Stimulated activated CD4-positive, alpha-beta T cell treated with anti-CD3 and anti-CD28 coated beads, Interleukin-12 subunit alpha, Interleukin-12 subunit beta, amount 100 ng/mL, for 4 hours (primary cell): ENCODE measurements around the gene MYH10.

Experiments used
- DNase-seq: peaks from one replicate; pipeline ENCODE4 v3.0.0-alpha.2; 2020

MYH10 gene

GRCh38 chr17:8468127-8468526 lies 162.4 kb downstream of the MYH10 start:
- no peak for DNase-seq

GRCh38 chr17:8467527-8467926 lies 163.0 kb downstream of the MYH10 start:
- no peak for DNase-seq

DNA sequence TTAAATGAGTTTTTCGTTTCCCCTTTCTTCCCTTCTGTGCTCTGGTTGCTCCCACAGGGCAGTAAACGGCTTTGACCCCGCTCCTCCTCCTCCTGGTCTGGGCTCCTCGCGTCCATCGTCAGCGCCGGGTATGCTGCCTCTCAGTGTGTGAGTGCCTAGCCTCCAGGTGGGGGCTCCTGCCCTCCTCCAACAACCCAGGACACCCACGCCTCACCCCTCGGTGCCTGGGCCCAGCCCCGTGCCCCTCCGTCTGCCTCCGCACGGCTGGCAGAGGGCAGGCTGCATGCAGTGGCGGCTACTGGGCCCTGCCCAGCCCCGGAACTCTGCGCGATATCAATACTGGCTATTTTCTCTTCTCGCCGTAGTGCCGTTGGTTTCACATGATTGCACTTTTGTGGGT lies 163.7 kb downstream of the MYH10 start:
- no peak for DNase-seq

DNA sequence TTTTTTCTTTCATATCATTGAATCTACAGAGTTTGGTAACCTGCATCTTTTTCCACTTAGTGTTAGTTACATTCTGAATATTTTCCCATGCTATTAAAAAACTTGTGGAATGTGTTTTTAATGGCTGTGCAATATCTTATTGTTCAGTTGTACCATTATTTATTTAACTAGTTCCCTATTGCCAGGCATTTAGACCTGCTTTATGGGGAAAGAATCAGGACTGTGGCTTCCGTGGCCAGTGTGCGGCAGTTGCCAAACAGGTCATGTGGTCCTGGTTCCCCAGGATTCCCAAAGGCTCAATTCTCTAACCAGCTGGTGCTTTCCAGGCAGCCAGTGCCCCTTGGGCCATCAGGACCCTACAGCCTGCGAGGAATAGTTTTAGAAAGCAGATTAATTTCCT lies 164.1 kb downstream of the MYH10 start:
- no peak for DNase-seq

- no peak for DNase-seq
Measured at GRCh38 chr17:8465759-8466158, 164.8 kb downstream of the MYH10 start.

GRCh38 chr17:8465356-8465755 lies 165.2 kb downstream of the MYH10 start:
- no peak for DNase-seq

GRCh38 chr17:8464941-8465340 lies 165.6 kb downstream of the MYH10 start:
- DNase-seq = no peak

DNA sequence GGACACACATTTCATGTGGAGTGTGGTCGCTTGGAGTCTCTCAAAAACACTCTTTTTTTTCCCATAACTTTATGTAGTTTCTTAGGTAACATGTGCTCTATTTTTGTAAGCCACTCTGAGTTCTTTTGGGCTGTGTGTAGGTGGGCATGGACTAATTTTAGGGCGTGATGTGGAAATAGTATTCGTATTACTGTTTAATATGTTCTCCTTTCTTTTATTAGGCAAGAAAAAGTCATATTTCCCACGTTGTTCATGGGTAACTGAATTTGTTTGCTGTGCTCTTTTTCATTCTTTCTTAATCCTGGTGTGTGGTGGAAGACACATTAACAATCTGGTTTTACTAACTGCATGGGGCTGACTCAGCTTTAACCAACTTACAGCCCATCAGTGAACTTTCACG lies 167.4 kb downstream of the MYH10 start:
- DNase-seq = no peak

GRCh38 chr17:8462564-8462963 lies 168.0 kb downstream of the MYH10 start:
- DNase-seq = no peak

GRCh38 chr17:8459831-8460230 lies 170.7 kb downstream of the MYH10 start:
- DNase-seq = no peak

- DNase-seq = no peak
Measured at GRCh38 chr17:8459107-8459506, 171.4 kb downstream of the MYH10 start.

DNA sequence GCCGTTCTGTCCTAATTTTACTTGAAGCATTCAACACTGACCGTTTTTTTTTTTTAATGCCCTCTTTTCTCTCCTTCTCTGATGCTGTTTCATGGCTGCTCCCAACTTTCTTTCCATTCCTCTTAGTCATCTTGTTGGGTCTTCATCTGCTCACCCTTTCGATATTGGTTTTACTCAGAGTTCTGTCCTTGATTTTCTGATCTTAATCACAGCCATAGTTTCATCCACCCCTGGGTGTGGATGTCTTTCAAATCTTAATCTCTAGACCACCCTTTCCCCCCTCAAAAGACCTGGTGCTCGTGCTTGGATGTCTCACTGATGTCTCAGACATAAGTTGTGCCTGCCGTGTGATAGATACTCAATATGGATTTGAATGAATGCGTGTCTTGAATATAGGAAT lies 172.4 kb downstream of the MYH10 start:
- no peak for DNase-seq

DNA sequence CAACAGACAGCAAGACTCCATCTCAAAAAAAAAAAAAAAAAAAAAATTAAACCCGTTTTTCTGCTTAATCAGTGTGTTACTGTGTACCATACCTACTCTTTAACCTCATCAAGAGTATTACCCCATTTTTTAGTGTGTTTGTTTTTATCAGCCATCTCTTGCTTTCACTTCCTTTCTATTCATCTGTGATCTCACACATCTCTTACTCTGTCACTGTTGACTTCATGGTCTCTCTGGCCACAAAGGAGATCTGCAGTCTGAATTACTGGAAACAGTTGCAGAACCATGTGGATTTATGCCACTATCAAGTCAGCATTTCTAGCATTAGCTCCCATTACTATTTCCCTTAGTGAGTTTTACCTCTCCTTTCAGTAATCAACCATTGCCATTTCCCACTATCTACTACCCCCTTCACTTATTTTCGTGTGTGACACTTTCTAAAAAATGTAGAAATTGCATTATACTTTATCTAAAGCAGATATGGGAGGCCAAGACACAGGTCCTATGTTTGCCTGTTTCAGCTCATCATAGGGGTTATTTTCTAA lies 174.8 kb downstream of the MYH10 start:
- DNase-seq = no peak

DNA sequence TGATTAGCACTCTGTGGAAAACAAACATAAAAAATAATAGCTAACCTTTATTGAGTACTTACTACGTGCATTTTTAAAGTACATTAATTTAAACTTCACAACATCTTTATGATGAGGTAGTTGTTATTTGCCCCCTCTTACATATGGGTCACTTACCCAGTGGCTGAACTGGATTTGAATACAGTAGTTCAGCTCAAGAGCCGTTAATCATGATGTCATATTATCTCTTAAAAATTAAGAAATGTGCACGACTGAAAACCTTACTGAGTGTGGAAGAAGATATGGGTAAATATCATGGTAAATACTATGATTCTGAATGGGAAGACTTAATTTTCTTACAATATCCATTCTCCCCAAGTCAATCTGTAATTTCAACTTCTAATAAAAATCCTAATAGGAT lies 177.2 kb downstream of the MYH10 start:
- DNase-seq = no peak

DNA sequence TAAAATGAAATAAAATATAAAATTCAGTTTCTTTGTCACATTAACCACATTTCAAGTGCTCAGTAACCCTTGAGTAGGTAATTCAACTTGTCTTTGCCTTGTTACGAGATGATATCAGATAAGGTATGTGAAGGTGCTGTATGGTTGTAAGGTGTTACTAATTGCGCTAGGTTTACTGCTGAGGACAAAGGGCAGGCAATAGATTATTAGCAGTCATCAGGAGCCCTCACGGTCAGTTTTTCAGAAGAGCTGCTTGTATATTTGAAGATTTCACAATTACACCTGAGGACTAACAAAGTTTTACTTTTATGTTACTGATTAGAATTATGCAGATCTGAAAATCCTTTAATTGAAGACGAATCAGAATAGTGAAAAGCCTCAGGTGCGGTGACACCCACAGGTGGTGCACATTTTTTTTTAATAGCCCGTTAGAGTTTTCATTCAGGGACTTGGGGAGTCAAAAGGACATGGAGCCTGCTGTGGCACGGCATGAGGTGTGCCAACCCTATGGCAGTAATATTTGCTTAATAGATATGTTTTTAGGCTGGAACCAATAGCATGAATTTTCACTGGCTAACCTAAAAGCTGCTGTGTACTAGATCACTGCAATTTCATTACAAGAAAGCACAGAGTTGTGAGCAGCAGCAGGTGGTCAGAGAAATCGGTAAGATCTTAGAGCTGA lies 178.5 kb downstream of the MYH10 start:
- no peak for DNase-seq

- no peak for DNase-seq
Measured at GRCh38 chr17:8448310-8448709, 182.2 kb downstream of the MYH10 start.

DNA sequence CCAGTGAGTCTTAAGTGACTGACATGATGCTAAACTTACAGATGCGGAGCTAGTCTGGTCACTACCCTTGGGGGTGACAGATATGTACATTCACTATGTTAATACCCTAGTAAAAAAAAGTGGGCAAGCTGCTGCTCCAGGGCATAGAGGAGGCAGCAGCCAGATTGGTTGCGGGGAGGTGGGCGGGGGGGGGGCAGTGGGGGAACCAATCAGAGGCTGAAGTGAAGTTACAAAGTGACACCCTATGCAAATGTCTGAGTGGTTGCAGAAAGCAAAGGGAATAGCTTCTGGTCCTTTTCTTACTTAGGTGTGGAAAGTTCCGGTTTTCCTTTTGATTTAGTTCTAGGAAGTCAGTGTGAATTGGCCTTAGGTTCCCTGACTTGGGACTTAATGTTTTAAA lies 182.7 kb downstream of the MYH10 start:
- no peak for DNase-seq

DNA sequence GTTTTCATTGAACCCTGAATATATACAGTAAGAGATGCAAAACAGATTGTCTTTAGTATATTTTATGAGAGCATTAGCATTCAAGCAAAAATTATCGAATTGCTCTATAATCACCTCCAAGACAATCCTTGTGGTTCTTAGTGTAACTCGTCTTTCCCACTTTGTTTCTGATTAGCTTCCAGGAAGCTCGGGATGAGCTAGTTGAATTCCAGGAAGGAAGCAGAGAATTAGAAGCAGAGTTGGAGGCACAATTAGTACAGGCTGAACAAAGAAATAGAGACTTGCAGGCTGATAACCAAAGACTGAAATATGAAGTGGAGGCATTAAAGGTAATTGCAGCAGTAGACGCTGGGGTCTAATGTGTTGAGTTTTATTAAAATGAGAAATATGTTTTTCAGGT lies 185.0 kb downstream of the MYH10 start:
- no peak for DNase-seq

DNA sequence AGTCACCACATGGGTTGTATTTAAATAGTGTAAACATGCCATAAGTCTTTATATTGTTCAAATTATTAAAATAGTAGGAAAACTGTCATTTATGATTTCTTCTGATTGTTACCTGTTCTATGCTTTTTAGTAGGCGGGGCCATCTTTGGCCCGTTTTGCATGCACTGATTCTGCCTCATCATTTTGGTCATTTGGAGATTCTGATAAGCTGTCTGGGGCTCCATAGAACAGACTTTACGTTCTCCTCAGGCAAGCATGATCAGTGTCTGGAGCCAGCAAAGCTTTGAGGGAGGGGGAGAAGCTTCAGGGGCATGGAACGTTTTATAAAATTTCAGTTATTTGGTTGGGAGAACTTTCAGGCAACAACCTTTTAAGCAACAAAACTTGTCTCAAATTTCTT lies 186.0 kb downstream of the MYH10 start:
- no peak for DNase-seq

DNA sequence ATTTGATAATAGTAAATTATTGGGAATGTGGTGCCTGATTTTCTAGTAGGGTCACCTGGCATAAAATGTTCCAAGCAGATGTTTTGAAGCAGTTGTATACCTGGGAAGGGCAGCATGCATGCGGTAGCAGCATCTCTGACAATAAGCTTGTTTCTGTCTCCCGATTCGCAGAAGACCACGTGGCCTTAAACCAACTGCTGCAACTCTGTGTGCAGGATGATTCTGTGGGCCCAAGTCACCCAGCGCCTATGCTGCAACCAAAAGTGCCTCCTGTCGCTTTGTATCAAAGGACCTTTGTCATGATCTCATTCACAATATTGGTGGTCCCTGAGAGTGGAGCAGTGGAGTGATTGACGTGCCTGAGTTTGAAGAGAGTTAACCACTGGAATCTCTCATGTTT lies 186.8 kb downstream of the MYH10 start:
- DNase-seq = no peak

GRCh38 chr17:8442310-8442709 lies 188.2 kb downstream of the MYH10 start:
- DNase-seq = no peak

DNA sequence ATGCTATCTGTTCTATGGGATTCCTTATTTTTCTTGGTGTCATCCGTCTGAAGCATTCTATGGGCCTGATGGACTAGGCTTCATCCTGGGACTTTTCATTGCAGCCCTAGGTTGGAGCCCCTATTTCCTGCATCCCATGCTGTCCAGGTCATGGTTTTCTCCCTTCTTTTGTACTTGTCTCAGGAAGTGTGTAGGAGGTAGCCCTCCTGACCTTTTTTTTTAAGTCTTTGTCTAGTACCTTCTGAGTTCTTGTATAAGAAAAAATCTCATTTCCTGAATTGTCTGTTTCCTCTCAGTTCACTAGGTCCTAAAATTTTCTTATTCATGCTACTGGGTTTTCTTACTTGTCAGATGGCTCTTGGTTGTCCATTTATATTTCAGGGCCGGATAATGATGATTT lies 188.8 kb downstream of the MYH10 start:
- no peak for DNase-seq

- no peak for DNase-seq
Measured at GRCh38 chr17:8439681-8440080, 190.8 kb downstream of the MYH10 start.

DNA sequence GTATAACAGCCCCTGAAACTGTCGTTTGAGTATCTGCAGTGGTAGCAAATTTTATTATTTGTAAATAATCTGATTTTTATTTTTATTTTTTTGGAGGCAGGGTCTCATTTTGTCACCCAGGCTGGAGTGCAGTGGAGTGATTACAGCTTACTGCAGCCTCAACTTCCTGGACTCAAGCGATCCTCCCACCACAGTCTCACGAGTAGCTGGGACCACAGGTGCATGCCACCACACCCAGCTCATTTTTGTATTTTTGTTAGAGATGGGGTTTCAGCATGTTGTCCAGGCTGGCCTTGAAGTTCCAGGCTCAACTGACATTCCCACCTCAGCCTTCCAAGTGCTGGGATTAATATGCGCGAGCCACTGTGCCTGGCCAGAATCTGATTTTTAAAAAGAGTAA lies 192.1 kb downstream of the MYH10 start:
- DNase-seq = no peak

GRCh38 chr17:8436844-8437171 lies 193.7 kb downstream of the MYH10 start:
- DNase-seq = no peak
